Measurements from ENCODE around the gene PLSCR1. TPM values are rescaled to one million over a fixed set of nuclear protein-coding genes. Genes with fewer than 3 reads are reported as not detected.

PLSCR1 gene
- total and polyA plus RNA-seq, 9 of the 15 experiments (the other 6 are each of a cell fraction or from before 2014, with no cell fraction given): 40.6 to 122 (median 69.1) TPM

- TF ChIP-seq RNF219 (CRISPR knock-in tag; IDR thresholded peaks at IDR 0.05): no peak
- no peak for TF ChIP-seq CREBBP (IDR thresholded peaks at IDR 0.05; ENCODE audit: low read depth, low read length)
- TF ChIP-seq CHD4 (IDR thresholded peaks at IDR 0.05; ENCODE audit: insufficient read depth, insufficient replicate concordance, low read depth, low read length, poor library complexity, severe bottlenecking): no peak
- TF ChIP-seq SIX5 (IDR thresholded peaks at IDR 0.05; ENCODE audit: borderline replicate concordance in 1 of 2, insufficient read depth in 1 of 2, low read depth in 1 of 2, low read length in 2 of 2): no peak
- no peak for TF ChIP-seq SNRNP70 (optimal IDR thresholded peaks at IDR 0.05; ENCODE audit: low read depth, low read length)
- TF ChIP-seq ZNF174 (CRISPR knock-in tag; IDR thresholded peaks at IDR 0.05): no peak
- no peak for TF ChIP-seq ZNF398 (CRISPR knock-in tag; IDR thresholded peaks at IDR 0.05)
- TF ChIP-seq ZNF766 (CRISPR knock-in tag; conservative IDR thresholded peaks at IDR 0.05): no peak
- TF ChIP-seq TAF15 (IDR thresholded peaks at IDR 0.05; ENCODE audit: low read depth, low read length): no peak
- TF ChIP-seq SAP30 (IDR thresholded peaks at IDR 0.05; ENCODE audit: borderline replicate concordance, insufficient read depth, low read depth, low read length, poor library complexity, severe bottlenecking): no peak
- TF ChIP-seq E4F1 (CRISPR knock-in tag; IDR thresholded peaks at IDR 0.05; ENCODE audit: borderline replicate concordance): no peak
- TF ChIP-seq ZNF197 (CRISPR knock-in tag; IDR thresholded peaks at IDR 0.05; ENCODE audit: low read depth): no peak
- no peak for TF ChIP-seq TCF7L2 (IDR thresholded peaks at IDR 0.05; ENCODE audit: low read depth, low read length)
- no peak for TF ChIP-seq NR2C1 (IDR thresholded peaks at IDR 0.05)
- TF ChIP-seq NR2C1 (tag; IDR thresholded peaks at IDR 0.05): no peak; the same call in 1 of the 2 replicates
- TF ChIP-seq RBM25 (IDR thresholded peaks at IDR 0.05; ENCODE audit: low read depth, low read length, severe bottlenecking): no peak
- no peak for TF ChIP-seq CBX2 (IDR thresholded peaks at IDR 0.05; ENCODE audit: insufficient read depth, low read length, poor library complexity, severe bottlenecking)
- TF ChIP-seq ZBTB7A (IDR thresholded peaks at IDR 0.05; ENCODE audit: borderline replicate concordance, control insufficient read depth, low read depth, low read length): no peak
- no peak for TF ChIP-seq USF2 (CRISPR knock-in tag; IDR thresholded peaks at IDR 0.05)
- no peak for TF ChIP-seq TFAM (CRISPR knock-in tag; conservative IDR thresholded peaks at IDR 0.05)
Measured at GRCh38 chr3:146554151-146554760, 9.8 kb upstream of the PLSCR1 start (continued).

Data from K562 (cell line).